ENCODE data around the gene FRAS1.

GRCh38 chr4:78069859-78070258, 12.7 kb downstream of the FRAS1 start:
- TF ChIP-seq CTCF (IDR thresholded peaks at IDR 0.05; ENCODE audit: insufficient read depth, low read depth, low read length) (no peak), EZH2 (IDR thresholded peaks at IDR 0.05; ENCODE audit: insufficient read depth, low read length) (no peak)
